Measurements from ENCODE around the gene LMTK2.

LMTK2 gene

GRCh38 chr7:98090116-98090515 is 16.5 kb upstream of the LMTK2 start:
- DNase-seq, result no peak
- H3K27ac ChIP-seq, result no peak overlapping the region
- no peak overlapping the region for H3K4me3 ChIP-seq (ENCODE audit: low read depth, low read length)
- H3K36me3 ChIP-seq, result no peaks in the 10 kb centered on the region
- H3K9me3 ChIP-seq (ENCODE audit: severe bottlenecking), result no peaks in the 10 kb centered on the region
- H3K27me3 ChIP-seq (ENCODE audit: insufficient read depth, low read depth, severe bottlenecking), result no peaks in the 10 kb centered on the region
- no peak for TF ChIP-seq CTCF (IDR thresholded peaks at IDR 0.05; ENCODE audit: low read depth, low read length)

DNA sequence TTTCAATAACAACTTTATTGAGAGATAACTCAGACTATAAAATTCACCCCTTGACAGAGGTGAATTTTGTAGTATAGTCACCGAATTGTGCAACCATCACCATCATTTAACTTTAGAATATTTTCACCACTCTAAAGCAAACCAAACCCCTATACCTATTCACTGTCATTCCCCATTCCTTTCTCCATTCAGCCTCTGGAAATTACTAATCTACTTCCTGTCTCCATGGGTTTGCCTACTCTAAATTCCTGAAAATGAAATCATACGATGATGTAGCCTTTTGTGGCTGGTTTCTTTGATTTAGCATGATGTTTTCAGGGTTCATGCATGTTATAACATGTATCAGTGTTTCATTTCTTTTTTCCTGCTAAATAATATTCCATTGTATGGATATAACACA is 15.6 kb upstream of the LMTK2 start:
- no peak overlapping the region for H3K4me3 ChIP-seq (ENCODE audit: low read depth, low read length)
- no peak for TF ChIP-seq CTCF (IDR thresholded peaks at IDR 0.05; ENCODE audit: low read depth, low read length)
- H3K27me3 ChIP-seq (ENCODE audit: insufficient read depth, low read depth, severe bottlenecking), result no peaks in the 10 kb centered on the region
- no peak for DNase-seq
- H3K27ac ChIP-seq, result no peak overlapping the region
- H3K9me3 ChIP-seq (ENCODE audit: severe bottlenecking), result no peaks in the 10 kb centered on the region
- H3K36me3 ChIP-seq, result no peaks in the 10 kb centered on the region

GRCh38 chr7:98091523-98091922 is 15.1 kb upstream of the LMTK2 start:
- TF ChIP-seq CTCF (IDR thresholded peaks at IDR 0.05; ENCODE audit: low read depth, low read length), result no peak

DNA sequence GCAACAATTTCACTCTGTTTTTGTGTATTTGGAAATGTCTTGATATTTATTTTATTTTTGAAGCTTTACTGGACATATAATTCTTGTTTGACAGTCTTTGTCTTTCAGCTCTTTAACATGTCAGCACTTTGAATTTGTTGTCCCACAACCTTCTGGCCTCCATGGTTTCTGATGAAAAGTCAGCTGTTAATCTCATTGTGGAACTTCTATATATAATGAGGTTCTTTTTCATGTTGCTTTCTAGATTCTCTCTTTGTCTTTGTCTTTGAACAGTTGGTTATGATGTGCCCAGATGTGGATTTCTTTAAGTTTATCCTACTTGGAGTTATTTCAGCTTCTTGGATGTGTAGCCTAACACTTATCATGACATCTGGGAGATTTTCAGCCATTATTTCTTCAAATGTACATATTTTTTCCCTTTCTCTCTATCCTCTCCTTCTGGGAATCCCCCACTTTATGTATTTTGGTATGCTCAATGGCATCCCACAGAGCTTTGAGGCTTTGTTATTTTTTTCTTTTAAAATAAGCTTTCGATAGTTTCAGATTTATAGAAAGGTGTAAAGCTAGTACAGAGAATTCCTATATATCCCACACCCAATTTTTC is 9.5 kb upstream of the LMTK2 start:
- H3K27ac ChIP-seq, result no peak overlapping the region
- no peak for TF ChIP-seq CTCF (IDR thresholded peaks at IDR 0.05; ENCODE audit: low read depth, low read length)
- H3K36me3 ChIP-seq, result no peaks in the 10 kb centered on the region
- H3K9me3 ChIP-seq (ENCODE audit: severe bottlenecking), result peaks cover 20% of the 10 kb centered on the region
- no peak overlapping the region for H3K4me3 ChIP-seq (ENCODE audit: low read depth, low read length)
- no peaks in the 10 kb centered on the region for H3K27me3 ChIP-seq (ENCODE audit: insufficient read depth, low read depth, severe bottlenecking)
- no peak for DNase-seq

More at GRCh38 chr7:98091523-98091922, 15.1 kb upstream of the LMTK2 start:
- no peaks in the 10 kb centered on the region for H3K9me3 ChIP-seq (ENCODE audit: severe bottlenecking)
- no peaks in the 10 kb centered on the region for H3K36me3 ChIP-seq
- no peak overlapping the region for H3K27ac ChIP-seq
- no peak for DNase-seq
- no peak overlapping the region for H3K4me3 ChIP-seq (ENCODE audit: low read depth, low read length)
- no peaks in the 10 kb centered on the region for H3K27me3 ChIP-seq (ENCODE audit: insufficient read depth, low read depth, severe bottlenecking)

DNA sequence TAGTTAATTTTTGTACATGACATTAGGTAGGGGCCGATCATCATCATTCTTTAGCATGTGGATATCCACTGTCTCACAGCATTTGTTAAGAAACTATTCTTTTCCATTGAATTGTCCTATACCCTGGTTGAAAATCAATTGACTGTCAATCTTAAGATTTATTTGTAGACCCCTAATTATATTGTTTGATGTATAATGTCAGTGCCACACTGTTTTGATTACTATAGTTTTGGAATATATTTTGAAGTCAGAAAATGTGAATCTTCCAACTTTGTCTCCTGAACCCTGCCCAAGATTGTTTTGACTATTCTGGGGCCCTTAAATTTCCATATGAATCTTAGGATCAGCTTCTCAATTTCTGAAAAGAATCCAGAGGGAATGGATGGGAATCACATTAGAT is 6.6 kb upstream of the LMTK2 start:
- no peak for DNase-seq
- H3K27ac ChIP-seq, result no peak overlapping the region
- no peak for TF ChIP-seq CTCF (IDR thresholded peaks at IDR 0.05; ENCODE audit: low read depth, low read length)
- no peaks in the 10 kb centered on the region for H3K27me3 ChIP-seq (ENCODE audit: insufficient read depth, low read depth, severe bottlenecking)
- no peaks in the 10 kb centered on the region for H3K36me3 ChIP-seq
- H3K4me3 ChIP-seq (ENCODE audit: low read depth, low read length), result no peak overlapping the region
- peaks cover 20% of the 10 kb centered on the region for H3K9me3 ChIP-seq (ENCODE audit: severe bottlenecking)

- DNase-seq, result no peak
- H3K9me3 ChIP-seq (ENCODE audit: severe bottlenecking), result peaks cover 17% of the 10 kb centered on the region
- TF ChIP-seq CTCF (IDR thresholded peaks at IDR 0.05; ENCODE audit: low read depth, low read length), result no peak
- no peak overlapping the region for H3K27ac ChIP-seq
- peaks cover 5% of the 10 kb centered on the region for H3K36me3 ChIP-seq
- H3K27me3 ChIP-seq (ENCODE audit: insufficient read depth, low read depth, severe bottlenecking), result no peaks in the 10 kb centered on the region
- H3K4me3 ChIP-seq (ENCODE audit: low read depth, low read length), result no peak overlapping the region
Measured at GRCh38 chr7:98102170-98102569, 4.5 kb upstream of the LMTK2 start.

Data from WERI-Rb-1 (cell line).